GM21529 (cell line): ENCODE data around the gene SLC29A1.
A peak's percentile ranks its signal among the peaks of the same experiment; 100 is the strongest.

Experiments used
- ATAC-seq: cut with Tn5 transposase; IDR thresholded peaks from one replicate; pipeline ENCODE4 v1.9.1; 2021; ENCODE audit not compliant: unreplicated experiment

The SLC29A1 gene

GRCh38 chr6:44234101-44235025 lies 11.0 kb downstream of the SLC29A1 start:
- no peak for ATAC-seq

- no peak for ATAC-seq
Measured at GRCh38 chr6:44235269-44235668, 11.9 kb downstream of the SLC29A1 start.

- ATAC-seq: no peak
Measured at GRCh38 chr6:44235891-44236516, 12.6 kb downstream of the SLC29A1 start.

- ATAC-seq: peak; percentile 70
Measured at GRCh38 chr6:44237021-44237812, 13.8 kb downstream of the SLC29A1 start.

- ATAC-seq: peak; percentile 86
Measured at GRCh38 chr6:44237813-44238433, 14.5 kb downstream of the SLC29A1 start.

GRCh38 chr6:44238687-44239350 lies 15.4 kb downstream of the SLC29A1 start:
- ATAC-seq: no peak

- no peak for ATAC-seq
Measured at GRCh38 chr6:44243345-44243744, 19.9 kb downstream of the SLC29A1 start.

- ATAC-seq: no peak
Measured at GRCh38 chr6:44245391-44245911, 22.1 kb downstream of the SLC29A1 start.

GRCh38 chr6:44245912-44246662 lies 22.7 kb downstream of the SLC29A1 start:
- peak; percentile 57 for ATAC-seq

- peak; percentile 54 for ATAC-seq
Measured at GRCh38 chr6:44246663-44247337, 23.4 kb downstream of the SLC29A1 start, which contains the start of gene HSP90AB1. TSS of gene HSP90AB1 (plus strand) at chr6:44247101. CDS start at chr6:44248630, 1,529 bp downstream.

GRCh38 chr6:44247338-44248302 lies 24.2 kb downstream of the SLC29A1 start:
- peak; percentile 22 for ATAC-seq

GRCh38 chr6:44248579-44248978 lies 25.2 kb downstream of the SLC29A1 start:
- no peak for ATAC-seq

- ATAC-seq: no peak
Measured at GRCh38 chr6:44249082-44249748, 25.8 kb downstream of the SLC29A1 start.

- ATAC-seq: no peak
Measured at GRCh38 chr6:44250067-44250717, 26.8 kb downstream of the SLC29A1 start.

- no peak for ATAC-seq
Measured at GRCh38 chr6:44250718-44251123, 27.3 kb downstream of the SLC29A1 start.
